SK-N-SH (cell line): Measurements from ENCODE around the gene CDH19. TPM values are rescaled to one million over a fixed set of nuclear protein-coding genes. Genes with fewer than 3 reads are reported as not detected.

Experiments
- CTCF ChIA-PET: fragments of 300-600, 350-600 bp; formaldehyde crosslinking; extraction: SDS; loops from one replicate; lab custom pipeline; 2021; lab: Yijun Ruan, JAX
- POLR2A ChIA-PET: fragments of 350-600 bp; sonication (Branson Sonifier 250); formaldehyde crosslinking; extraction: SDS; loops from one replicate; lab custom pipeline; 2020; ENCODE audit warnings: antibody characterized with exemption, inconsistent platforms; lab: Yijun Ruan, JAX
- DNase-seq: peaks from one replicate; pipeline ENCODE4 v3.0.0; 2012
- H2AFZ ChIP-seq: fragments of 200-600 bp; sonication (generic); 2 replicates; pipeline ENCODE4 v1.8.1; 2016; ENCODE audit warnings: antibody characterized with exemption, mild to moderate bottlenecking, low read depth
- H3F3A ChIP-seq: fragments of 200-600 bp; sonication (generic); replicated peaks from 2 replicates; pipeline ENCODE3; 2016; ENCODE audit warnings: antibody characterized with exemption, mild to moderate bottlenecking; ENCODE audit not compliant: insufficient read depth
- H3K27ac ChIP-seq, 2 experiments: fragments of 200-500 bp in 1 of 2; fragments of 200-600 bp in 1 of 2; sonication (Bioruptor generic) in 1 of 2; sonication (generic), shearing (Covaris generic) in 1 of 2; 2 replicates each; pipeline versions ENCODE4 v1.5.1 to v1.6.1; 2014 to 2016; ENCODE audit warnings: low read depth in 2 of 2, inconsistent platforms in 1 of 2, low read length in 1 of 2, mild to moderate bottlenecking in 1 of 2, mixed read lengths in 1 of 2
- H3K27me3 ChIP-seq: fragments of 200-600 bp; sonication (generic), shearing (Covaris generic); 2 replicates; pipeline ENCODE4 v1.6.1; 2016; ENCODE audit warnings: mixed run types; ENCODE audit not compliant: insufficient read depth
- H3K36me3 ChIP-seq, 2 experiments: fragments of 200-500 bp in 1 of 2; fragments of 200-600 bp in 1 of 2; sonication (Bioruptor generic) in 1 of 2; sonication (generic) in 1 of 2; replicated peaks in 1 of 2; 2 replicates each; pipeline versions ENCODE3 to v1.5.1; 2014 to 2016; ENCODE audit warnings: low read length in 1 of 2, mild to moderate bottlenecking in 1 of 2; ENCODE audit not compliant: insufficient read depth in 2 of 2, control insufficient read depth in 1 of 2
- H3K4me1 ChIP-seq, 2 experiments: fragments of 200-500 bp in 1 of 2; fragments of 200-600 bp in 1 of 2; sonication (Bioruptor generic) in 1 of 2; sonication (generic), shearing (Covaris generic) in 1 of 2; 2 replicates each; pipeline versions ENCODE4 v1.5.1 to v1.6.1; 2014 to 2016; ENCODE audit warnings: low read depth in 1 of 2, low read length in 1 of 2, mixed run types in 1 of 2; ENCODE audit not compliant: insufficient read depth in 2 of 2, control insufficient read depth in 1 of 2
- H3K4me2 ChIP-seq: fragments of 200-600 bp; sonication (generic), shearing (Covaris generic); 2 replicates; pipeline ENCODE4 v1.6.1; 2017; ENCODE audit warnings: mixed run types
- H3K4me3 ChIP-seq, 2 experiments: fragments of 200-500 bp in 1 of 2; fragments of 200-600 bp in 1 of 2; sonication (Bioruptor generic) in 1 of 2; sonication (generic), shearing (Covaris generic) in 1 of 2; 2 replicates each; pipeline versions ENCODE4 v1.5.1 to v1.8.1; 2014 to 2016; ENCODE audit warnings: low read depth in 2 of 2, inconsistent platforms in 1 of 2, low read length in 1 of 2, mild to moderate bottlenecking in 1 of 2, mixed read lengths in 1 of 2, moderate library complexity in 1 of 2
- H3K79me2 ChIP-seq: fragments of 200-600 bp; sonication (generic); 2 replicates; pipeline ENCODE4 v1.8.1; 2017; ENCODE audit warnings: mild to moderate bottlenecking; ENCODE audit not compliant: insufficient read depth
- H3K9ac ChIP-seq: fragments of 200-600 bp; sonication (generic); 2 replicates; pipeline ENCODE4 v1.6.1; 2017; ENCODE audit warnings: mixed run types
- H3K9me2 ChIP-seq: fragments of 200-600 bp; sonication (generic); 2 replicates; pipeline ENCODE4 v1.6.1; 2017; ENCODE audit warnings: mixed run types
- H3K9me3 ChIP-seq: fragments of 200-600 bp; sonication (generic); 2 replicates; pipeline ENCODE4 v1.6.1; 2017; ENCODE audit warnings: mixed run types, mild to moderate bottlenecking, moderate library complexity
- H4K20me1 ChIP-seq: fragments of 200-600 bp; sonication (generic); 2 replicates; pipeline ENCODE4 v1.6.1; 2017; ENCODE audit warnings: mild to moderate bottlenecking, mixed run types; ENCODE audit not compliant: insufficient read depth
- CTCF ChIP-seq: fragments of 200-600 bp; sonication (generic); IDR thresholded peaks from 2 replicates; pipeline ENCODE4 v1.6.1; 2017; ENCODE audit warnings: antibody characterized with exemption, mild to moderate bottlenecking, moderate library complexity
- ELF1 ChIP-seq: IDR thresholded peaks from 2 replicates; pipeline ENCODE4 v1.4.0; 2012
- EP300 ChIP-seq, 2 experiments: IDR thresholded peaks; 2 replicates each; pipeline versions ENCODE4 v1.4.0 to v1.6.1; 2012; ENCODE audit warnings: borderline replicate concordance in 1 of 2, low read depth in 1 of 2, low read length in 1 of 2
- EZH2phosphoT487 ChIP-seq: fragments of 200-600 bp; sonication (generic); IDR thresholded peaks from 2 replicates; pipeline ENCODE4 v1.6.1; 2017; ENCODE audit warnings: low read depth, mixed run types, mild to moderate bottlenecking, antibody characterized with exemption, moderate library complexity, borderline replicate concordance
- FOXM1 ChIP-seq: IDR thresholded peaks from 2 replicates; pipeline ENCODE4 v1.4.0; 2012; ENCODE audit warnings: low read depth, mild to moderate bottlenecking
- GABPA ChIP-seq: IDR thresholded peaks from 2 replicates; pipeline ENCODE4 v1.4.0; 2012; ENCODE audit warnings: low read depth, mild to moderate bottlenecking
- MAX ChIP-seq: IDR thresholded peaks from 2 replicates; pipeline ENCODE4 v1.4.0; 2012; ENCODE audit warnings: low read depth
- MEF2A ChIP-seq: IDR thresholded peaks from 2 replicates; pipeline ENCODE4 v1.4.0; 2012; ENCODE audit warnings: low read depth, borderline replicate concordance
- NFIC ChIP-seq: IDR thresholded peaks from 2 replicates; pipeline ENCODE4 v1.4.0; 2012; ENCODE audit warnings: borderline replicate concordance
- NRF1 ChIP-seq: IDR thresholded peaks from 2 replicates; pipeline ENCODE4 v1.6.1; 2012; ENCODE audit warnings: low read depth, mild to moderate bottlenecking, low read length
- PBX3 ChIP-seq: IDR thresholded peaks from 2 replicates; pipeline ENCODE4; 2012
- RCOR1 ChIP-seq: fragments of 150-350 bp; IDR thresholded peaks from 2 replicates; pipeline ENCODE4 v1.6.1; 2017; ENCODE audit warnings: antibody characterized with exemption, low read length
- RFX5 ChIP-seq: IDR thresholded peaks from 2 replicates; pipeline ENCODE4 v1.6.1; 2012; ENCODE audit warnings: mild to moderate bottlenecking, improper control_type of control experiment, low read length
- RXRA ChIP-seq: IDR thresholded peaks from 2 replicates; pipeline ENCODE4 v1.4.0; 2012; ENCODE audit warnings: low read depth, mild to moderate bottlenecking, borderline replicate concordance
- SIN3A ChIP-seq: IDR thresholded peaks from 2 replicates; pipeline ENCODE4 v1.6.1; 2012; ENCODE audit warnings: low read depth, mild to moderate bottlenecking, low read length, moderate library complexity, borderline replicate concordance
- TAF1 ChIP-seq: IDR thresholded peaks from 2 replicates; pipeline ENCODE4 v1.6.1; 2012; ENCODE audit warnings: low read depth, mild to moderate bottlenecking, low read length, moderate library complexity, borderline replicate concordance
- USF1 ChIP-seq: IDR thresholded peaks from 2 replicates; pipeline ENCODE4 v1.4.0; 2012; ENCODE audit warnings: low read depth, borderline replicate concordance
- USF2 ChIP-seq: fragments of 150-350 bp; IDR thresholded peaks from 2 replicates; pipeline ENCODE4 v1.6.1; 2017; ENCODE audit warnings: antibody characterized with exemption, low read length, low read depth, borderline replicate concordance
- YY1 ChIP-seq: IDR thresholded peaks from 2 replicates; pipeline ENCODE4 v1.4.0; 2012; ENCODE audit warnings: low read depth, mild to moderate bottlenecking
- ZBTB33 ChIP-seq: IDR thresholded peaks from 2 replicates; pipeline ENCODE4 v1.4.0; 2012; ENCODE audit warnings: low read depth, borderline replicate concordance
- WGBS: methylation state at CpG from one replicate; pipeline ENCODE4 v1.1.6; 2017; ENCODE audit warnings: low lambda C conversion rate; 5-methylcytosine and 5-hydroxymethylcytosine counted together
- polyA plus RNA-seq, 3 experiments: library from polyadenylated mRNA; depleted of rRNA; stranded (reverse); fragments of >200 nt; gene quantifications; 2 replicates each; pipeline ENCODE4 v1.2.3, GENCODE V29; 2012

The CDH19 gene
- polyA plus RNA-seq, 1 of the 3 experiments (the other 2 are of a cell fraction), result not detected

GRCh38 chr18:66601649-66602048, 2.2 kb downstream of the CDH19 start:
- H3K27me3 ChIP-seq, result no peaks in the 10 kb centered on the region
- ChIA-PET CTCF (no interaction called here), POLR2A (no interaction called here)
- no peak overlapping the region for H3K4me3 ChIP-seq
- no peaks in the 10 kb centered on the region for H4K20me1 ChIP-seq
- no peak for TF ChIP-seq MAX
- TF ChIP-seq NFIC, result no peak
- TF ChIP-seq EP300 (IDR thresholded peaks at IDR 0.05; ENCODE audit: borderline replicate concordance in 1 of 2, low read depth in 1 of 2, low read length in 1 of 2), result no peak
- no peak for TF ChIP-seq RFX5
- TF ChIP-seq ELF1, result no peak
- no peak for TF ChIP-seq PBX3
- TF ChIP-seq FOXM1, result no peak
- no peak for TF ChIP-seq GABPA
- no peak for TF ChIP-seq SIN3A
- no peak for TF ChIP-seq CTCF
- TF ChIP-seq RXRA, result no peak
- TF ChIP-seq USF1, result no peak
- no peak overlapping the region for H3K27ac ChIP-seq
- no peak overlapping the region for H2AFZ ChIP-seq
- H3K9ac ChIP-seq, result no peak overlapping the region
- no peaks in the 10 kb centered on the region for H3K79me2 ChIP-seq
- no peaks in the 10 kb centered on the region for H3K36me3 ChIP-seq
- no peaks in the 10 kb centered on the region for H3K4me1 ChIP-seq
- 18% methylated on average over 3 of the region's 3 CpGs for WGBS
- H3F3A ChIP-seq, result no peaks in the 10 kb centered on the region
- no peak for DNase-seq
- H3K9me2 ChIP-seq, result no peaks in the 10 kb centered on the region
- no peaks in the 10 kb centered on the region for H3K9me3 ChIP-seq
- no peak overlapping the region for H3K4me2 ChIP-seq

GRCh38 chr18:66599190-66599589, 4.7 kb downstream of the CDH19 start:
- Histone ChIP-seq H3K9me3 (no peaks in the 10 kb centered on the region), H3K27me3 (no peaks in the 10 kb centered on the region), H3K9me2 (no peaks in the 10 kb centered on the region), H3F3A (no peaks in the 10 kb centered on the region), H3K4me3 (no peak overlapping the region), H2AFZ (no peak overlapping the region), H3K9ac (no peak overlapping the region), H3K4me2 (no peak overlapping the region), H3K36me3 (no peaks in the 10 kb centered on the region), H3K79me2 (no peaks in the 10 kb centered on the region), H3K4me1 (no peaks in the 10 kb centered on the region), H4K20me1 (no peaks in the 10 kb centered on the region), H3K27ac (no peak overlapping the region)
- CTCF ChIA-PET, result no interaction called here
- TF ChIP-seq NRF1 (no peak), TAF1 (no peak), YY1 (no peak), EZH2phosphoT487 (no peak), MEF2A (no peak), RCOR1 (no peak), ZBTB33 (no peak), USF2 (no peak), ELF1 (no peak)
- no peak for DNase-seq
- POLR2A ChIA-PET, result no interaction called here
- WGBS, result 13% methylated on average over 3 of the region's 3 CpGs
